ENCODE measurements around the gene PGD. TPM values are rescaled to one million over a fixed set of nuclear protein-coding genes. Genes with fewer than 3 reads are reported as not detected.
"Not testable (repeated sequence)": the region's sequence is repeated elsewhere in the genome, so short reads cannot be mapped to it uniquely, and the experiment has no call there.

PGD gene
- total RNA-seq, 1 donor from 2014 or later: 100 TPM

DNA sequence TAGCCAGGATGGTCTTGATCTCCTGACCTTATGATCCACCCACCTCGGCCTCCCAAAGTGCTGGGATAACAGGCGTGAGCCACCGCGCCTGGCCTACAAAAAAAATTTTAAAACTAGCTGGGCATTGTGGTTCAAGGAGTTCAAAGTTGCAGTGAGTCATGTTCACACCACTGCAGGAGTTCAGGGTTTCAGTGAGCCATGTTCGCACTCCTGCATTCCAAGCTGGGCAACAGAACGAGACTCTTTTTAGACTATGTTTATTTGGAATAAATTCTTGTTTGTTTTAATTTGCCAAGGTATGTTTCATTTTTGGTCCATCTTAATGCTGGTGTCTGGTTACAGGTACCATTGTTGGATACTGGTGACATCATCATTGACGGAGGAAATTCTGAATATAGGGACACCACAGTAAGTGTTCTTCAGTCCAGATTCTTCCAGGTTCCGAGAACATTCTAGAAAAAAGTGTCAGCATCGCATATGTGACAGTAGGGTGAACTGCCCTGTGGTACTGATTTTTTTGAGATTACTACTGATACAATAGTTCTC is 3.9 kb downstream of the PGD start:
- no peaks in the 10 kb centered on the region for H3K9me3 ChIP-seq
- no peak overlapping the region for H3K27ac ChIP-seq
- H3K36me3 ChIP-seq: peaks cover 0 to 54% of the 10 kb centered on the region in 2 donors
- no peak overlapping the region for H3K4me3 ChIP-seq
- no peaks in the 10 kb centered on the region for H3K27me3 ChIP-seq
- TF ChIP-seq, protein P1, sequence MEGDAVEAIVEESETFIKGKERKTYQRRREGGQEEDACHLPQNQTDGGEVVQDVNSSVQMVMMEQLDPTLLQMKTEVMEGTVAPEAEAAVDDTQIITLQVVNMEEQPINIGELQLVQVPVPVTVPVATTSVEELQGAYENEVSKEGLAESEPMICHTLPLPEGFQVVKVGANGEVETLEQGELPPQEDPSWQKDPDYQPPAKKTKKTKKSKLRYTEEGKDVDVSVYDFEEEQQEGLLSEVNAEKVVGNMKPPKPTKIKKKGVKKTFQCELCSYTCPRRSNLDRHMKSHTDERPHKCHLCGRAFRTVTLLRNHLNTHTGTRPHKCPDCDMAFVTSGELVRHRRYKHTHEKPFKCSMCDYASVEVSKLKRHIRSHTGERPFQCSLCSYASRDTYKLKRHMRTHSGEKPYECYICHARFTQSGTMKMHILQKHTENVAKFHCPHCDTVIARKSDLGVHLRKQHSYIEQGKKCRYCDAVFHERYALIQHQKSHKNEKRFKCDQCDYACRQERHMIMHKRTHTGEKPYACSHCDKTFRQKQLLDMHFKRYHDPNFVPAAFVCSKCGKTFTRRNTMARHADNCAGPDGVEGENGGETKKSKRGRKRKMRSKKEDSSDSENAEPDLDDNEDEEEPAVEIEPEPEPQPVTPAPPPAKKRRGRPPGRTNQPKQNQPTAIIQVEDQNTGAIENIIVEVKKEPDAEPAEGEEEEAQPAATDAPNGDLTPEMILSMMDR (IDR thresholded peaks at IDR 0.05): no peak
- TF ChIP-seq POLR2AphosphoS5 (IDR thresholded peaks at IDR 0.05; ENCODE audit: insufficient read depth in 1 of 2, low read depth in 1 of 2) (no peak), POLR2A (IDR thresholded peaks at IDR 0.05) (no peak)
- no peak for DNase-seq (ENCODE audit: extremely low spot score in 2 of 2)
- peaks cover 21% of the 10 kb centered on the region for H3K4me1 ChIP-seq
- intact Hi-C loops (cut with DNase I): no loop called here

DNA sequence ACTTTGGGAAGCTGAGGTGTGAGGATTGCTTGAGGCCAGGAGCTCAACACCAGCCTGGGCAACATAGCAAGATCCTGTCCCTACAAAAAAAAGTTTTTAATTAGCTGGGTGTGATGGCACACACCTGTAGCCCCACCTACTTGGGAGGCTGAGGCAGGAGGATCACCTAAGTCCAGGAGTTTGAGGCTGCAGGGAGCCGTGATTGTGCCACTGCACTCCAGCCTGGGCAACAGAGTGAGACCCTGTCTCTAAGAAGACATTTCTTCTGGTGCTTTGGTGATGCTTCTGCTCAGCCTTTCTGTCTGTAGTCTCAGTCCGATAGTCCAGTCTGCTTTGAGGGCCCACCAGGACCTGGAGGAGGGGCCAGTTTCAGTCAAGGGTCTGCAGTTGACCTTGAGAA is 8.3 kb downstream of the PGD start:
- H3K9me3 ChIP-seq: no peaks in the 10 kb centered on the region
- H3K4me1 ChIP-seq: no peaks in the 10 kb centered on the region
- H3K4me3 ChIP-seq: no peak overlapping the region
- no peak overlapping the region for H3K27ac ChIP-seq
- DNase-seq (ENCODE audit: extremely low spot score in 2 of 2): no peak
- no peaks in the 10 kb centered on the region for H3K27me3 ChIP-seq
- intact Hi-C loops (cut with DNase I): no loop called here
- TF ChIP-seq POLR2A (IDR thresholded peaks at IDR 0.05) (no peak), POLR2AphosphoS5 (IDR thresholded peaks at IDR 0.05; ENCODE audit: insufficient read depth in 1 of 2, low read depth in 1 of 2) (no peak)
- TF ChIP-seq, protein P1 (IDR thresholded peaks at IDR 0.05): no peak
- H3K36me3 ChIP-seq: peaks cover 0 to 95% of the 10 kb centered on the region in 2 donors

DNA sequence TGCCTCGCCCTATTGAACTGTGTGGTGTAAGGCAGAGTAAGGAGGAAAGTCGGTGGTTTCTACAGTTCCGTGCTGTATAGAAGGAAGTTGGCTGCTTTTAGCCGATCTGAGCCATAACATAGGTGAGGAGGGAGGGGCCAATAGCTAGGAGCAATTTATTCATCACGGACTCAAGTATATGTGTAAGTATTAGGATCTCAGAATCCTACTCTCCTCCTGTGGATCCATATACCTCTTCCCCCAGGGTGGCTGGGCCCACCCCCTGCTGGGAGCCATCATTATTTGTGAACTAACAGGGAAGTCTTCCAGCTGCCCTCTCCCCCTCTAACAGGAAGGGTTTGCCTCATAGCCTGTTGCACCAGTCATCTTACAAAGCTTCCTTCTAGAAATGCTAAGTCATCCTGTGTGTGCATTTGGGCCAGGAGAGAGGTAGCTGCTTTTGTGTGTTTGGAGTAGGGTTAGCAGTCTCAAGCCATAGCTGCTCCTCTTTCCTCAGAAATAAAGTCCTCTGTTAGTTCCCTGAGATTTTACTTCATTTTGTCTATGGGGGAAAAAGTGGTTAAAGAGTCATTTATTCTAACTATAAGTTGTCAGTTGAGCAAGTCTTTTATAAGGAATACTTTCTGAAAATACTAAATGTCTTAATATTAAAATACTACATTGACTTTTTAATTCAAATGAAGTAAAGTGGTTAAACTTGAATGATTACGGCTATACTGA is 16.5 kb downstream of the PGD start:
- no peaks in the 10 kb centered on the region for H3K27me3 ChIP-seq
- H3K4me1 ChIP-seq: no peaks in the 10 kb centered on the region
- intact Hi-C loops (cut with DNase I): no loop called here
- no peak for DNase-seq (ENCODE audit: extremely low spot score in 2 of 2)
- TF ChIP-seq, protein P1 (IDR thresholded peaks at IDR 0.05): no peak
- TF ChIP-seq POLR2A (IDR thresholded peaks at IDR 0.05) (no peak), POLR2AphosphoS5 (IDR thresholded peaks at IDR 0.05; ENCODE audit: insufficient read depth in 1 of 2, low read depth in 1 of 2) (peak in 1 of 2 donors; percentile 34)
- no peak overlapping the region for H3K4me3 ChIP-seq
- H3K9me3 ChIP-seq: no peaks in the 10 kb centered on the region
- no peak overlapping the region for H3K27ac ChIP-seq
- H3K36me3 ChIP-seq: peaks cover 9 to 79% of the 10 kb centered on the region in 2 donors

DNA sequence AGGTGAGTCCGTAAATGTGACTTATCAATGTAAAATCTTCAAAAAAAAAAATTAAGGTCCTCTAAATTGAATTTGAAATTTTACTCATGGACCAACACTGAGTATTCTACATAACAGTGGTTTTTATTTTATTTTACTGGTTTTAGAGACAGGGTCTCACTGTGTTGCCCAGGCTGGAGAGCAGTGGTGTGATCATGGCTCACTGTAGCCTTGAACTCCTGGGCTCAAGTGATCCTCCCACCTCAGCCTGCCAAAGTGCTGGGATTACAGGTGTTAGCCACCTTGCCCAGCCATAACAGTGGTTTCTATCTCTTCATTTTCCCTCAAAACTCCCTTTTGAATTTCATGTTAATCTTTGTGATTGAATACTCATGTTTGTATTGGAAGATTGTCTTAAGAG is 17.1 kb downstream of the PGD start:
- intact Hi-C loops (cut with DNase I); H3K4me3 ChIP-seq; H3K9me3 ChIP-seq; H3K27me3 ChIP-seq; H3K27ac ChIP-seq; H3K4me1 ChIP-seq; DNase-seq (ENCODE audit: extremely low spot score in 2 of 2): not testable (repeated sequence)
- peaks cover 9 to 76% of the 10 kb centered on the region in 2 donors for H3K36me3 ChIP-seq

DNA sequence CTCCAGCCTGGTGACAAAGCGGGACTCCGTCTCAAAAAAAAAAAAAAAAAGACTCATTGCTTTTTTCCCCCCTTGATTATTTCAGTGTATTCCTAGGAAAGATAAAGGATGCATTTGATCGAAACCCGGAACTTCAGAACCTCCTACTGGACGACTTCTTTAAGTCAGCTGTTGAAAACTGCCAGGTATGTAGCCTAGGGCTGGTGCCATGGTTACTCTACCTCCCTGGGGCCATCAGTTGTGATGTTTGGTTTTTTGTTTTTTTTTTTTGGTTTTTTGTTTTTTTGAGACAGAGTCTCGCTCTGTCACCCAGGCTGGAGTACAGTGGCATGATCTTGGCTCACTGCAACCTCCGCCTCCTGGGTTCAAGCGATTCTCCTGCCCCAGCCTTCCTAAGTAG is 19.9 kb downstream of the PGD start:
- DNase-seq (ENCODE audit: extremely low spot score in 2 of 2); H3K4me3 ChIP-seq; H3K27me3 ChIP-seq; H3K9me3 ChIP-seq; H3K4me1 ChIP-seq; H3K27ac ChIP-seq; intact Hi-C loops (cut with DNase I): not testable (repeated sequence)
- H3K36me3 ChIP-seq: peaks cover 3 to 49% of the 10 kb centered on the region in 2 donors

DNA sequence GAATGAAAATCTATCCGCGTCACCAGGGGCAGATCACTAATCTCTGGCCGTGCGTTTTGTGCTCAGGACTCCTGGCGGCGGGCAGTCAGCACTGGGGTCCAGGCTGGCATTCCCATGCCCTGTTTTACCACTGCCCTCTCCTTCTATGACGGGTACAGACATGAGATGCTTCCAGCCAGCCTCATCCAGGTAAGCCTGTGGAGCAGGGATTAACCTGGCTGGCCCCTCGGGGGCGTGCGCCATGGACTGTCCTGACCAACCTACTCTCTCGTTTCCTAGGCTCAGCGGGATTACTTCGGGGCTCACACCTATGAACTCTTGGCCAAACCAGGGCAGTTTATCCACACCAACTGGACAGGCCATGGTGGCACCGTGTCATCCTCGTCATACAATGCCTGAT is 20.5 kb downstream of the PGD start:
- Histone ChIP-seq H3K36me3 (peaks cover 3 to 43% of the 10 kb centered on the region in 2 donors), H3K9me3 (no peaks in the 10 kb centered on the region), H3K4me1 (peaks cover 6% of the 10 kb centered on the region), H3K27ac (no peak overlapping the region), H3K27me3 (no peaks in the 10 kb centered on the region), H3K4me3 (no peak overlapping the region)
- intact Hi-C loops (cut with DNase I): no loop called here
- DNase-seq (ENCODE audit: extremely low spot score in 2 of 2): no peak
- TF ChIP-seq, protein P1 (IDR thresholded peaks at IDR 0.05): no peak

Data from vagina (tissue), 2 donors.